Mucosa of descending colon (tissue), 3 donors: ENCODE data around the gene TMEM170B. TPM values are rescaled to one million over a fixed set of nuclear protein-coding genes. Genes with fewer than 3 reads are reported as not detected.

ENCODE experiments used
- ATAC-seq: fragments of 200-7000 bp; cut with Tn5 transposase; one replicate; pipeline ENCODE4 v1.9.1; 2020; ENCODE audit warnings: mild to moderate bottlenecking, moderate library complexity
- DNase-seq, 3 donors: peaks; one replicate each; pipeline ENCODE4 v3.0.0-alpha.2; 2020
- H3K36me3 ChIP-seq: fragments of 200-600 bp; one replicate; pipeline ENCODE4 v1.8.0; 2021; ENCODE audit warnings: low read depth, mild to moderate bottlenecking
- H3K4me1 ChIP-seq: fragments of 200-600 bp; one replicate; pipeline ENCODE4 v1.8.0; 2021; ENCODE audit warnings: low read depth, mild to moderate bottlenecking
- H3K4me3 ChIP-seq: fragments of 200-600 bp; one replicate; pipeline ENCODE4 v1.8.0; 2021; ENCODE audit warnings: mild to moderate bottlenecking
- H3K9me3 ChIP-seq: fragments of 200-600 bp; one replicate; pipeline ENCODE4 v1.8.0; 2021; ENCODE audit warnings: mild to moderate bottlenecking
- intact Hi-C, 2 donors: fragments of 100-400 bp; cut with DNase I in 1 of 2; cut with micrococcal nuclease in 1 of 2; formaldehyde crosslinking; loops; one replicate each; pipeline versions ENCODE4 v1.11.0 to v1.11.1; 2022; cut with DNase I, micrococcal nuclease
- total RNA-seq, 3 donors: library from RNA; stranded (reverse); fragmentation: NEBNext Ultra II Directional in 2 of 3; extraction: Animal tissue kit (Norgen Biotek cat#: 25700) in 2 of 3; gene quantifications; one replicate each; pipeline versions ENCODE4 v1.2.1 to v1.2.4, GENCODE V29; 2021 to 2023
- TF ChIP-seq, protein P1 (sequence below): fragments of 200-600 bp; IDR thresholded peaks from one replicate; pipeline ENCODE4 v1.8.0; 2022; ENCODE audit warnings: antibody characterized with exemption, mild to moderate bottlenecking
- donor health status: DM: no; HTN: no; CAD: no; lungs with moderate emphysema.
- donor health status: DM: no; HTN: no; CAD: no.
- donor health status: DM: no; HTN: yes; CAD: no.

The TMEM170B gene
- total RNA-seq, 3 donors from 2014 or later = 0.98 to 9.0 (median 2.0) TPM

DNA sequence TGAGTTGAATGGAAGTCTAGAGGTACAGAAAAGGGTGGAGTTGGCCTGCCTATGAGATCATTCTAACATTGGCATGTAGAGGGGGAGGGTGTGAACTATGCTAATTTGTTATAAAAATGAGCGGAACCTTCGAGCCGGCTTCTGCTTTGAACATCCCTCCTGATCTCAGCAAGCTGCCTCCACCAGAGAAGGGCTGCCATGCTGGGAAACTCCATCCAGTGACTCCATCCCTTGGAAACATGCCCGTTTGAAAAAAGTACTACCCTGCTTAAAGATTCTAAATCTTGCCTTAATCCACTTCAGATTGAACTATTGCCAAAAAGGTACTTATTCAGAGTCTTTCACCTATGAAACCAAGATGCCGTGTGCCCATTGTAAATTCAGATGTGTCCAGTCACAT is 43.6 kb upstream of the TMEM170B start:
- ATAC-seq (no peak), DNase-seq (no peak)
- H3K4me3 ChIP-seq = no peak overlapping the region
- TF ChIP-seq, protein P1, sequence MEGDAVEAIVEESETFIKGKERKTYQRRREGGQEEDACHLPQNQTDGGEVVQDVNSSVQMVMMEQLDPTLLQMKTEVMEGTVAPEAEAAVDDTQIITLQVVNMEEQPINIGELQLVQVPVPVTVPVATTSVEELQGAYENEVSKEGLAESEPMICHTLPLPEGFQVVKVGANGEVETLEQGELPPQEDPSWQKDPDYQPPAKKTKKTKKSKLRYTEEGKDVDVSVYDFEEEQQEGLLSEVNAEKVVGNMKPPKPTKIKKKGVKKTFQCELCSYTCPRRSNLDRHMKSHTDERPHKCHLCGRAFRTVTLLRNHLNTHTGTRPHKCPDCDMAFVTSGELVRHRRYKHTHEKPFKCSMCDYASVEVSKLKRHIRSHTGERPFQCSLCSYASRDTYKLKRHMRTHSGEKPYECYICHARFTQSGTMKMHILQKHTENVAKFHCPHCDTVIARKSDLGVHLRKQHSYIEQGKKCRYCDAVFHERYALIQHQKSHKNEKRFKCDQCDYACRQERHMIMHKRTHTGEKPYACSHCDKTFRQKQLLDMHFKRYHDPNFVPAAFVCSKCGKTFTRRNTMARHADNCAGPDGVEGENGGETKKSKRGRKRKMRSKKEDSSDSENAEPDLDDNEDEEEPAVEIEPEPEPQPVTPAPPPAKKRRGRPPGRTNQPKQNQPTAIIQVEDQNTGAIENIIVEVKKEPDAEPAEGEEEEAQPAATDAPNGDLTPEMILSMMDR = no peak
- H3K9me3 ChIP-seq = no peaks in the 10 kb centered on the region
- no peaks in the 10 kb centered on the region for H3K36me3 ChIP-seq
- H3K4me1 ChIP-seq = peaks cover 13% of the 10 kb centered on the region
- intact Hi-C loops = loop anchor here (10.0 kb wide), 1 partner anchor 539 kb away; no protein-coding TSS in a partner anchor

DNA sequence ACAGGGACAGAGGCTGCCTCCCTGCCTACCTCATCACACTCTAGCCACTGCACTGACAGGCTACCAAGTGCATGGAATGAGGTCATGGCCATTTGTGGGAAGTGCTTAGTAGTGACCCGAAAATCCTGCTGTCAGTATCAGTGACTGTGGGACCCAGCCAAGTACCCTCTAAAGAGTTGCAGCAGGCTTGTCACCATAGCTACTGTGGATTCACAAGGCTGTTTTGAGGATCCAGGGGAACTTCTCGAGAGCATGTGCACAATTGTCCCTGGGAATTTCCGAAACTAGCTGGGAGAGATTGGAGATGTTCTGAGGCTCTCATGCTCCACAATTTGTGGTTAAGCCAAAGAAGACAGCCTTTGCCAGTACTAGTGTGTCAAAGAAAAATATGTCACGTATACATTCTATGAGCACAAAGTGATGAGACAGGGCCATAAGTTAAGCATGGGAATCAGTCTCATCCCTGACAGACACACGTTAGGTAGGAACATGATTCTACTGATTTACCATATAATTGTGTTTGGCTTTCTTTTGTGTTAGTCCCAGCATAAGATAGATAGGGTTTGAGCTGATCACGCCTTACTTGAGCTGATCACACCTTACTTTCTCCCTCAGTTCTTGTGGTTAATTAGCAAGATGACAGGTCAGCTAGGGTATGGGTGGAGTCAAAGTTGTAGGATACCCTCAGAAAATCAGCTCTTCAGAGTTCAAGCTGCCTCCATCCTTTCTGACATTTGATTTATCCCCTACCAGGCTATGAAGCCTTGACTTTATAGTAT is 42.6 kb upstream of the TMEM170B start:
- DNase-seq (no peak), ATAC-seq (no peak)
- Histone ChIP-seq H3K4me3 (no peak overlapping the region), H3K36me3 (no peaks in the 10 kb centered on the region), H3K4me1 (peaks cover 13% of the 10 kb centered on the region), H3K9me3 (no peaks in the 10 kb centered on the region)
- TF ChIP-seq, protein P1 = no peak
- intact Hi-C loops = loop anchor here (5.0 to 10.0 kb wide), 2 partner anchors 353 to 540 kb away; no protein-coding TSS in a partner anchor

DNA sequence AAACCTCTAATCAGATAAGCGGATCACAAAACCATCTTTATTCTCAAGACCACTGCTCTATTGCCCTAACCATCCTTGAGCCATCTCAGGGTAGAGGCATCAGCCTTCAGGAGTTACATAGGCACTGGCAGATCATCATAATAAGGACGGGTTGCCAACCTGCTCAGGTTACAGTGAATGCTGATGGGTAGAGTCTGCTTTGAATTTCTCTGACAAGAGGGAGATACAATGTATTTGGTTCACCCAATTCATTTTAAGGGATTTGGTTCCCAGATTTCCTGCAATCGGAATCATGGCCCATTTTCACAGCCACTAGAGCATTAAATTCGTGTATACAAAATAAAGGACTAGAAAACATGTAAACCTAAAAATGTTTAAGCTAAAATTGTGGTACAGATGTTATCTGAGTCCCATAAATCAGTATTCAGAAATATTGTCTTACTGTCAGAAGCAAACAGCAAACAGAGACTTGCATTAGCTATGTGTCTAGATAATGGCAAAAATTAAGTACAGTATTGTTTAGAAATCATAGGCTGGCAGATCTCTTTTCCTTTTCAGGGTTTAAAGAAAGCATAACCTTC is 41.9 kb upstream of the TMEM170B start:
- DNase-seq = no peak
- Histone ChIP-seq H3K9me3 (no peaks in the 10 kb centered on the region), H3K4me3 (no peak overlapping the region), H3K36me3 (no peaks in the 10 kb centered on the region), H3K4me1 (peaks cover 13% of the 10 kb centered on the region)
- intact Hi-C loops = loop anchor here (5.0 to 10.0 kb wide), 2 partner anchors 353 to 541 kb away; no protein-coding TSS in a partner anchor
- TF ChIP-seq, protein P1 = no peak
- no peak for ATAC-seq

DNA sequence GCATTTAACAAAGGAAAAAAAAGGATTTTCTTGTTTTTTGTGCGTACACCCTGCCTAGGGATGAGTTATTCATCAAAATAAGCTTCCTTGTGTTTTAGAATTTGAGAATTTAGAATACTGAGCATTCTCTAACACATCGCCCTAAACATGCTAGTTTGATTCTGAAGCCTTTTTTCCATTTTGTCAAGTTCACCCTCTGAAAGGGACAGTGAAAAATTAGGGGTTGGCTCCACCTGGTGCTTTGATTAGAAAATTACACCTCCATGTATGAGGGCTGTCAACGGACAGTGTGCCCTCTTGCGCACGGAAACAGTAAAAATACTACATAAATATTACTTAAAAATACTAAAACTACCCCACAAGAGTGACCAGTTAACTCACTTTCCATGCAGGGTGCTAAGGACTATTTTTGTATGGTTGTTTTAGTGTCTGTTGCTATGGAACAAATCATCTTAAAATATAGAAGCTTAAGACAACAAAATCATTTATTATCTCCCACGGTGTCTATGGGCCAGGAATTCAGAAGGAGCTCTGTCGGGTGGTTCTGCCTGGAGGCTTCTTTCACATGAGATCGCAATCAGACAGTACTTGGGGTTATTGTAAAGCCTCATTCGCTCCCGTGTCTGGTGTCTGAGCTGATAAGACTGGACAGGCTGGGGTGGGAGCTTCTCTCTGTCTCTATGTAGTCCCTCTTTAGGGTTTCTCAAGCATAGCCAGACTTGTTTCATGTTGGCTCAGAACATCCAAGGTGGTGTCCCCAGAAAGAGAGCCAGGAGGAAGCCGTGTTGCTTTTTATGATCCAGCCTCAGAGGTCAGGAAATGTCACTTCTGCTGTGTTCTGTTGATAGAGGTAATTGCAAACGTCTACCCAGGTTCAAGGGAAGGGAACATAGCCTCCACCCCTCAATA is 41.1 kb upstream of the TMEM170B start:
- intact Hi-C loops = loop anchor here (5.0 to 10.0 kb wide), 2 partner anchors 354 to 542 kb away; no protein-coding TSS in a partner anchor

DNA sequence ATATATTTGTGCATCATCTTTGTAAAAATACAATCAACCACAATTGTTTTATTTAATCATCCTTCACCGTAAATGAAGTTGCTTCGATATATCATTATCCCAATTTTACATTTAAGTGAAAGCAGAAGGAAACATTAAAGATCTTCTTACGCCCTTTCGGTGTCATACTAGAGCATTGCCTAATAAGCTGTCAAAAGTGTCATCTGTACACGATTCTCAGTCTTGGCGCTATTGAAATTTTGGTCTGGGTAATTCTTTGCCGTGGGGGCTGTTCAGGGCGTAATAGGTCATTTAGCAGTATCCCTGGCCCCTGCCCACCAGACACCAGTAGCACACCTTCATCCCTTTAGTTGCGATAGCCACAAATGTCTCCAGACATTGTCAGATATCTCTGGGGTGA is 40.4 kb upstream of the TMEM170B start:
- H3K4me1 ChIP-seq = peaks cover 13% of the 10 kb centered on the region
- TF ChIP-seq, protein P1 = no peak
- no peaks in the 10 kb centered on the region for H3K36me3 ChIP-seq
- H3K4me3 ChIP-seq = no peak overlapping the region
- no peaks in the 10 kb centered on the region for H3K9me3 ChIP-seq
- DNase-seq = no peak
- intact Hi-C loops = loop anchor here (5.0 to 10.0 kb wide), 2 partner anchors 355 to 542 kb away; no protein-coding TSS in a partner anchor
- ATAC-seq = no peak

More for the DNA sequence above, 41.1 kb upstream of the TMEM170B start:
- TF ChIP-seq, protein P1 = peak; percentile 75
- DNase-seq (peak in 1 of 3 donors; percentile 74), ATAC-seq (peak; percentile 93)
- Histone ChIP-seq H3K4me3 (no peak overlapping the region), H3K9me3 (no peaks in the 10 kb centered on the region), H3K4me1 (peaks cover 13% of the 10 kb centered on the region), H3K36me3 (no peaks in the 10 kb centered on the region)
